ENCODE measurements around the gene KCNK5. TPM values are rescaled to one million over a fixed set of nuclear protein-coding genes. Genes with fewer than 3 reads are reported as not detected.

The KCNK5 gene
- total and polyA plus RNA-seq, 9 of the 15 experiments (the other 6 are each of a cell fraction or from before 2014, with no cell fraction given) = 1.5 to 45.8 (median 25.8) TPM

DNA sequence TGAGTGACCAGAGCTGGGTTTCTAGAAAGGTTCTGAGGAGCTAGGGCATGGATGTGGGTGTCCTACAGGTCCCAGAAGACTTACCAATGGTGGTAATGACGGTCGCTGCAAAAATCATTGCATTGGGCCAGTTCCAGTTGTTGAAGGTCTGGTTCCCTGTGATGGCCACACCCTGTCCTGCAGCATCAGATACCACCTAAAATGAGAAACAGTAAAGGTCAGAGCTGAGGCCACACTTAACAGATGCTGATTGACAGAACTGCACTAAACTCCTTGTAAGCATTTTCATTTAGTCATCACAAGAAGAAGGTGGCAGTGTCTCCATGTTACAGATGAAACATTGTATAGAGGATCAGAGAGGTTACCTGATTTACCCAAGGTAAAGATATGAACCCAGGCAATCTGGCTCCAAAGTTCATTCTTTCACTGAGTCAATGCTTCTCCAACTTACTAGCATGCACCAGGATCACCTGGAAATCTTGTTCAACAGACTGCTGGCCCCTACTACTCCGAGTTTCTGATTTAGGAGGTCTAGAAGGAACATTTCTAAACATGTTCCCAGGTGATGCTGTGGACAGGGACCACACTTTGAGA lies 33.4 kb downstream of the KCNK5 start (continued):
- TF ChIP-seq, protein P1, sequence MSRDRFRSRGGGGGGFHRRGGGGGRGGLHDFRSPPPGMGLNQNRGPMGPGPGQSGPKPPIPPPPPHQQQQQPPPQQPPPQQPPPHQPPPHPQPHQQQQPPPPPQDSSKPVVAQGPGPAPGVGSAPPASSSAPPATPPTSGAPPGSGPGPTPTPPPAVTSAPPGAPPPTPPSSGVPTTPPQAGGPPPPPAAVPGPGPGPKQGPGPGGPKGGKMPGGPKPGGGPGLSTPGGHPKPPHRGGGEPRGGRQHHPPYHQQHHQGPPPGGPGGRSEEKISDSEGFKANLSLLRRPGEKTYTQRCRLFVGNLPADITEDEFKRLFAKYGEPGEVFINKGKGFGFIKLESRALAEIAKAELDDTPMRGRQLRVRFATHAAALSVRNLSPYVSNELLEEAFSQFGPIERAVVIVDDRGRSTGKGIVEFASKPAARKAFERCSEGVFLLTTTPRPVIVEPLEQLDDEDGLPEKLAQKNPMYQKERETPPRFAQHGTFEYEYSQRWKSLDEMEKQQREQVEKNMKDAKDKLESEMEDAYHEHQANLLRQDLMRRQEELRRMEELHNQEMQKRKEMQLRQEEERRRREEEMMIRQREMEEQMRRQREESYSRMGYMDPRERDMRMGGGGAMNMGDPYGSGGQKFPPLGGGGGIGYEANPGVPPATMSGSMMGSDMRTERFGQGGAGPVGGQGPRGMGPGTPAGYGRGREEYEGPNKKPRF (IDR thresholded peaks at IDR 0.05; ENCODE audit: low read depth, low read length) = no peak
- TF ChIP-seq TCF3 (CRISPR knock-in tag; IDR thresholded peaks at IDR 0.05) (peak; percentile 63), MXI1 (IDR thresholded peaks at IDR 0.05; ENCODE audit: low read depth, low read length) (no peak), ZNF766 (CRISPR knock-in tag; conservative IDR thresholded peaks at IDR 0.05) (no peak), ZNF77 (CRISPR knock-in tag; IDR thresholded peaks at IDR 0.05) (no peak), ZFP36 (IDR thresholded peaks at IDR 0.05; ENCODE audit: low read depth, low read length, partially characterized antibody) (no peak), MECOM (CRISPR knock-in tag; IDR thresholded peaks at IDR 0.05) (no peak), HNRNPH1 (optimal IDR thresholded peaks at IDR 0.05; ENCODE audit: low read depth, low read length) (no peak), EP300 (IDR thresholded peaks at IDR 0.05; ENCODE audit: low read length) (0 out of 2 replicates have a peak, but pooled peaks have one; percentile 11), TAF1 (IDR thresholded peaks at IDR 0.05; ENCODE audit: control insufficient read depth, extremely low read depth, insufficient read depth, low read length, severe bottlenecking) (no peak)
- TF ChIP-seq, protein P2, sequence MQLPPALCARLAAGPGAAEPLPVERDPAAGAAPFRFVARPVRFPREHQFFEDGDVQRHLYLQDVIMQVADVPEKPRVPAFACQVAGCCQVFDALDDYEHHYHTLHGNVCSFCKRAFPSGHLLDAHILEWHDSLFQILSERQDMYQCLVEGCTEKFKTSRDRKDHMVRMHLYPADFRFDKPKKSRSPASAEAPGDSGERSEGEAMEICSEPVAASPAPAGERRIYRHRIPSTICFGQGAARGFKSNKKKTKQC (CRISPR knock-in tag; IDR thresholded peaks at IDR 0.05) = no peak
- TF ChIP-seq, protein P3, sequence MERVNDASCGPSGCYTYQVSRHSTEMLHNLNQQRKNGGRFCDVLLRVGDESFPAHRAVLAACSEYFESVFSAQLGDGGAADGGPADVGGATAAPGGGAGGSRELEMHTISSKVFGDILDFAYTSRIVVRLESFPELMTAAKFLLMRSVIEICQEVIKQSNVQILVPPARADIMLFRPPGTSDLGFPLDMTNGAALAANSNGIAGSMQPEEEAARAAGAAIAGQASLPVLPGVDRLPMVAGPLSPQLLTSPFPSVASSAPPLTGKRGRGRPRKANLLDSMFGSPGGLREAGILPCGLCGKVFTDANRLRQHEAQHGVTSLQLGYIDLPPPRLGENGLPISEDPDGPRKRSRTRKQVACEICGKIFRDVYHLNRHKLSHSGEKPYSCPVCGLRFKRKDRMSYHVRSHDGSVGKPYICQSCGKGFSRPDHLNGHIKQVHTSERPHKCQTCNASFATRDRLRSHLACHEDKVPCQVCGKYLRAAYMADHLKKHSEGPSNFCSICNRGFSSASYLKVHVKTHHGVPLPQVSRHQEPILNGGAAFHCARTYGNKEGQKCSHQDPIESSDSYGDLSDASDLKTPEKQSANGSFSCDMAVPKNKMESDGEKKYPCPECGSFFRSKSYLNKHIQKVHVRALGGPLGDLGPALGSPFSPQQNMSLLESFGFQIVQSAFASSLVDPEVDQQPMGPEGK (CRISPR knock-in tag; IDR thresholded peaks at IDR 0.05; ENCODE audit: borderline replicate concordance) = no peak
